22Rv1 (cell line): Measurements from ENCODE around the gene TAF10.

Source experiments
- ZFX ChIP-seq: fragments of 450-650 bp; IDR thresholded peaks from 2 replicates; pipeline ENCODE4 v1.6.1; 2017; ENCODE audit warnings: antibody characterized with exemption, borderline replicate concordance
- TF ChIP-seq, protein P1 (sequence below): fragments of 450-650 bp; IDR thresholded peaks from 2 replicates; pipeline ENCODE4 v1.5.1; 2017; ENCODE audit warnings: mild to moderate bottlenecking

DNA sequence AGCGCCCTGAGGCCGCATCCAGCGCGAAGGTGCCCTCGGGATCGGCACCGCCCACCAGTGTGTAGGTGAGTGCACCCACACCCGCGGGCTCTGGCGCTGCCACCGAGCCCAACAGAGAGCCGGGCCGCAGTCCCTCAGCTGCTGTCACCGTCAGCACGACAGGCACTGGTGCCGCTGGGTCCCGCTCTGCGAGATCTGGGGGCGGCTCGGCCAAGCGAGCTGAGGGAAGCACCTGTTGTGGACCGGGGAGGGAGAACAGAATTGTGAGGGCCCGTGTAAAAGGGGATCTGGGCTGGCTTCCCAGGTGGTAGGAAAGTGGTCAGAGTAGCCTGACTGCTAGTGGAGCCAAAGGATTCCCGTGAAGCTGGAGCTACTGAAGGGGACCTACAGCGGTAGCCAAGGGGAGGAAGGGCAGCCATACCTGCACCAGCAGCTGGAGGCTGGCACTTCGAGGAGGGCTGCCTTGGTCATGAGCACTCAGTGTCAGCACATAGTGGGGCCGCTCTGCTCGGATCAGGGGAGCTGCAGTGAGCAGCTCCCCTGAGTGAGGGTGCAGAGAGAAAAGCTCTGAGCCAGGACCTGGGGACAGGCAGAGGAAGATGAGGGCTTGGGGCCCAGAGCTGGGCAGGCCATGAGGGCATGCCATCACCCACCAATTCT lies 18.7 kb upstream of the TAF10 start:
- TF ChIP-seq, protein P1, sequence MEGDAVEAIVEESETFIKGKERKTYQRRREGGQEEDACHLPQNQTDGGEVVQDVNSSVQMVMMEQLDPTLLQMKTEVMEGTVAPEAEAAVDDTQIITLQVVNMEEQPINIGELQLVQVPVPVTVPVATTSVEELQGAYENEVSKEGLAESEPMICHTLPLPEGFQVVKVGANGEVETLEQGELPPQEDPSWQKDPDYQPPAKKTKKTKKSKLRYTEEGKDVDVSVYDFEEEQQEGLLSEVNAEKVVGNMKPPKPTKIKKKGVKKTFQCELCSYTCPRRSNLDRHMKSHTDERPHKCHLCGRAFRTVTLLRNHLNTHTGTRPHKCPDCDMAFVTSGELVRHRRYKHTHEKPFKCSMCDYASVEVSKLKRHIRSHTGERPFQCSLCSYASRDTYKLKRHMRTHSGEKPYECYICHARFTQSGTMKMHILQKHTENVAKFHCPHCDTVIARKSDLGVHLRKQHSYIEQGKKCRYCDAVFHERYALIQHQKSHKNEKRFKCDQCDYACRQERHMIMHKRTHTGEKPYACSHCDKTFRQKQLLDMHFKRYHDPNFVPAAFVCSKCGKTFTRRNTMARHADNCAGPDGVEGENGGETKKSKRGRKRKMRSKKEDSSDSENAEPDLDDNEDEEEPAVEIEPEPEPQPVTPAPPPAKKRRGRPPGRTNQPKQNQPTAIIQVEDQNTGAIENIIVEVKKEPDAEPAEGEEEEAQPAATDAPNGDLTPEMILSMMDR = no peak
- no peak for TF ChIP-seq ZFX
